ENCODE measurements around the gene PPP1R7.

The PPP1R7 gene

DNA sequence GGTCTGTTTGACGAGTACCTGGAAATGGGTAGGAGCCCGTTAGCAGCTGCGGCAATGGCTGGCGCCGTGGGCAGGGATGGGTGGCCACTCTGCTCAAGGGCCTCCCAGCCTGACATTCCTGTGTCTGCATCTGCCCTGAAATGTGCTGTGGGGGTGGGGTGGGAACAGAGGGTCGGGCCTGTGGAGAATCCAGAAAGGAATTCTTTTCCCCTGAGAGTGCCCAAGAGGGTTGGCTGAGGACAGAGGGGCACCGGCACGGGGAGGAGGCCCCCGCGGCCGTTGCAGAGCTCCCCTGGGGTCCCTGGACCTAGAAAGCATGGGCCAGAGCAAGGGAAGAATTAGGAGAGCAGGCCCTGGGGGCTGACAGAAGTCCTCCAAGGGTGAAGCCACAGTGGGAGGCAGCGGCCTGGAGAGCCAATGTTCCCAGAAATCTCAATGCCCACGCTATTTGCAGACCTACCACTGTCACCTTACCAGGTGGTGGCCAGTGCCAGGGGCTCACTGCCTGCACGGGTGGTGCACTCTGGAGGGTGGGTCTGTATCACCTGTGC lies 66.0 kb downstream of the PPP1R7 start:
- no peak for DNase-seq

DNA sequence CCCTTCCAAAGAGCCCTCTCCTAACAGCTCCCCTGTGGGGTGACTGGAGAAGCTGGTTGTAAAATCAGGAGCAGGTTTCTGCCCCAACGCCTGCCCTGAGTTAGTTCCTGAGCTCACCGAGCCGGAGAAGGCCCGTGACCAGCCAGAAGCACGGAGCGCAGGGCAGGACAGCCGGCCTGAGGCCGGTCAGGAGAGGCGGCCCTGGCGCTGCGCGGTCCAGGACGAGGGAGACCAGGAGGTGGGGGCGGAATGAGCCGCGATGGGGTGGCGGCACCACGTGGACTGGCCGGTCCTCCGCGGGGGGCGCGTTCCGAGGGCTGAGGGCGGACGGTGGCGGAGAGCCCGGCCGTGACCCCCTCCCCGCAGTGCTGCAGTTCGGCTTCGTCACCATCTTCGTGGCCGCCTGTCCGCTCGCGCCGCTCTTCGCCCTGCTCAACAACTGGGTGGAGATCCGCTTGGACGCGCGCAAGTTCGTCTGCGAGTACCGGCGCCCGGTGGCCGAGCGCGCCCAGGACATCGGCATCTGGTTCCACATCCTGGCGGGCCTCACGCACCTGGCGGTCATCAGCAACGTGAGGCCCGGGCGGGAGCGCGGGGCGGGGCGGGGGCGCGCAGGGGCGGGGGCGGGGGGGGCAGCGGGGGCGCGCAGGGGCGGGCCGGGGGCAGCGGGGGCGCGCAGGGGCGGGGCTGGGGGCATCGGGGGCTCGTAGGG lies 67.2 kb downstream of the PPP1R7 start:
- DNase-seq: peak in 4 of 5 donors; percentile 23 to 43 (median 28)

DNA sequence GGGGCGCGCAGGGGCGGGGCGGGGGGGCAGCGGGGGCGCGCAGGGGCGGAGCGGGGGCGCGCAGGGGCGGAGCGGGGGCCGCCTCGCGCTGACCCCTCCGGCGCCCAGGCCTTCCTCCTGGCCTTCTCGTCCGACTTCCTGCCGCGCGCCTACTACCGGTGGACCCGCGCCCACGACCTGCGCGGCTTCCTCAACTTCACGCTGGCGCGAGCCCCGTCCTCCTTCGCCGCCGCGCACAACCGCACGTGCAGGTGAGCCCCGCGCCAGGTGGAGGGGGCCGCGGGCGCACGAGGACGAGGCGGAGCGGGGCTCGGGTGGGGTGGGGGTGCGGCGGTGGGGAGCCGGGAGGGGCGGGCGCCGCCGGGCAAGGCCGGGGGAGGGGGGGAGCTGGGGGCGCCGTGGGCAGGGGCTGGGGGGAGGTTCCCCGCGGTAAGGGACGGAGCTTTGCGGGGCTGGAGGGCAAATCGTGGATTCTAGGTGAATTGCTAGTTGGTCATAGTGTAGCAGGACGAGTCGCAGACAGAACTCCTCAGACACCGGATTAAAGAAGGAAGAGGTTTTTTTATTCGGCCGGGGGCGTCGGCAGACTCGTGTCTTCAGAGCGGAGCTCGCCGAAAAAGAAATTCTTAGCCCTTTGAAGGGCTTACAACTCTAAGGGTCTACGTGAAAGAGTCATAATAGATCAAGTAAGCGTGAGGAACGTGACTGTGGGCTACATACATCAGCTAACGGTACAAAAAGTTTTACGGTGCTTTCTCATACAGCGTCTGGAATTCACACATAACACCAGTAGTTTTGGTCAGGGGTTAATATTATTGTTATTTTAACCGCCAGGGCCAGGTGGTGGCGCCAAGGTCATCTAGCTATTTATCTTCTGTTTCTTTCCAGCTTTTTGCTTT lies 68.1 kb downstream of the PPP1R7 start:
- DNase-seq: peak in 4 of 5 donors; percentile 25 to 52 (median 32)

DNA sequence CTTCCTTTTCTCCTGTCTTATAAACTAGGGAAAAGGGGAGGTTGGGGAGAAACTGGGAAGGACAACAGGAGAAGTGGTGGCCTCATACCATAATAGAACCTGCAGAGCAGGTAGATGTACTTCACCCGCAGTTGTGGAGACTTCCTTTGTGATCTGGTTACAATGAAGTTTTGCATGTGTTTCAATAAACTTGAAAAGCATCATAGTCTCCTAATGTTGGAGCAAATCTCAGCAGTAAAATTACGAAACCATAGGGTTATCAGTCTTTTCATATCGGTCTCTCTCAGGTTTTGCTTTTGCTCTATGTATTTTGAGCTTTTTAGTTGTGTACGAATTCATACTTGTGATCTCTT lies 68.7 kb downstream of the PPP1R7 start:
- no peak for DNase-seq

DNA sequence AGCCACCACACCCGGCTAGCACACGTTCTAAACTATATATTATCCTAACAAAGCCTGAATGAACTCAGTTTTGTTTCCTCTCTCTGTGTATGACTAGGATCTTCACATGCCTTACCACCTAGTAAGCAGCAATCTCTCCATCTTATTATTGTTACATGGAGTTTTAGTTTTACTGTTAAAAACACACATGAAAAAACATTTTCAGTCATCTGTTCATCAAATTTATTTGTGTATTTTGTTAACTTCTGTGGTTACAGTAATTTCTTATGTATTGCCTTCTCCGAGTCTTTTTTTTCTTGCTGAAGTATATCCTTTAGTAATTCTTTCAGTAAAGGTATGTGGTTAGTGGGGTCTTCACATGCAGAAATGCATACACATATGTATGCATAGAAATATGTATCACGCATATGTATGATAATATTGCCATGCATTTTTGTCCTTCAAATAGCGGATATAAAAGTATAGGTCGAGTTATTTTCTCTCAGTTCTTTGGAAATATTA lies 69.6 kb downstream of the PPP1R7 start:
- no peak for DNase-seq

DNA sequence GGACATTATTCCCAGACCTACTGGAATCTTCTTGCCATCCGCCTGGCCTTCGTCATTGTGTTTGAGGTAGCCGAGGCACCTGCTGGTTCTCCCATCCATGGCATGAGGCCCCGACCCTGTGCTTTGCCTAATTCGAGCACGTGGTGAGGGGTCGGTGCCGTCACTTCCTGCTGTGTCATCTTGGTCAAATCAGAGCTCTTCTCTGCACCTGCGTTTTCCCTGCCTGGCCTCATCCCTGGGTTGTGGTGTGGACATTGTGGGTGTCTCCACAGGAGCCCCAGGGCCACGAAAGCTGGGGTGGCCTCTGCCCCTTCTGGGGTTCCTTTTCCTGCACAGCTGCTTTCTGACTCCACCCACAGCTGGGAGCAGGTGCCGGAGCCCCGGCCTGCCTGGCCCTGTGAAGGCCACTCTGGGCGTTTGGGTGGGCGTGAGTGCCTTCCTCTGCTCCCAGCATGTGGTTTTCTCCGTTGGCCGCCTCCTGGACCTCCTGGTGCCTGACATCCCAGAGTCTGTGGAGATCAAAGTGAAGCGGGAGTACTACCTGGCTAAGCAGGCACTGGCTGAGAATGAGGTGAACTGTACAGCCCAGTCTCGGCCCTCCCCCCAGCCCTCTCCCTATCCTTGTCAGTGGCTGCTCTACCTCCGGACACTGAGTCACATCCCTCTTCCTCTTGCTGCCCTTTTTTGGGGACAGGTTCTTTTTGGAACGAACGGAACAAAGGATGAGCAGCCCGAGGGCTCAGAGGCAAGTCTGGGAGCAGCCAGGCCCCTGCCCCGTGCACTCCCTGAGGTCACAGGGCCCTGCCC lies 73.1 kb downstream of the PPP1R7 start:
- DNase-seq: no peak

DNA sequence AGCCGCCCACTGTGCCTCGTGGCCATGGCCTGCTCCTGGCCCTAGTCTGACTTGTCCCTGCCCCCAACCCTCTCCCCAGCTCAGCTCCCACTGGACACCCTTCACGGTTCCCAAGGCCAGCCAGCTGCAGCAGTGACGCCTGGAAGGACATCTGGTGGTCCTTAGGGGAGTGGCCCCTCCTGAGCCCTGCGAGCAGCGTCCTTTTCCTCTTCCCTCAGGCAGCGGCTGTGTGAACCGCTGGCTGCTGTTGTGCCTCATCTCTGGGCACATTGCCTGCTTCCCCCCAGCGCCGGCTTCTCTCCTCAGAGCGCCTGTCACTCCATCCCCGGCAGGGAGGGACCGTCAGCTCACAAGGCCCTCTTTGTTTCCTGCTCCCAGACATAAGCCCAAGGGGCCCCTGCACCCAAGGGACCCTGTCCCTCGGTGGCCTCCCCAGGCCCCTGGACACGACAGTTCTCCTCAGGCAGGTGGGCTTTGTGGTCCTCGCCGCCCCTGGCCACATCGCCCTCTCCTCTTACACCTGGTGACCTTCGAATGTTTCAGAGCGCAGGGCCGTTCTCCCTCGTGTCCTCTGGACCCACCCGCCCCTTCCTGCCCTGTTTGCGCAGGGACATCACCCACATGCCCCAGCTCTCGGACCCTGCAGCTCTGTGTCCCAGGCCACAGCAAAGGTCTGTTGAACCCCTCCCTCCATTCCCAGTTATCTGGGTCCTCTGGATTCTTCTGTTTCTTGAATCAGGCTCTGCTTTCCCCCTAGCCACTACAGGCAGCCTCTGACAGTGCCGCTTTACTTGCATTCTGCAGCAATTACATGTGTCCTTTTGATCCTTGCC lies 74.0 kb downstream of the PPP1R7 start:
- DNase-seq: no peak

DNA sequence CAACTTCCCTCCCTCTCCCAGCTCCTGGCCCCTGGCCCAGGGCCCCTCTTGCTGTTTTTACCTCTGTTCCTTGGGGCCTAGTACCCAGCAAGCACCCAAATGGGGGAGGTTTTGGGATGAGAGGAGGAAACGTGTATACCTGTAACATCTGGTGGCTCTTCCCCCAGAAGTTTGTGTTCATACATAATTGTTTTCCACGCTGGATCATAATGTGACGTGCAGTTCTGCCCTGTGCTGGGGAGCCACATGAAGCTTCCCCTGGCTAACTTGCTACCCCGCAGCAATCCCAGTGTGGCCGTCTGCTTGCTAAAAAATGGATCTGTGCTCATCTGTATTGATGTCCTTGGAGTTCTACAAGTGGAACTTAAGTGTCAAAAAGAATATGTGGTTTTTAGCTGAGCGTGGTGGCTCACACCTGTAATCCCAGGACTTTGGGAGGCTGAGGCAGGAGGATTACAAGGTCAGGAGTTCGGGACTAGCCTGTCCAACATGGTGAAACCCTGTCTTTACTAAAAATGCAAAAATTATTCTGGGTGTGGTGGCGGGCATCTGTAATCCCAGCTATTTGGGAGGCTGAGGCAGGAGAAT lies 74.7 kb downstream of the PPP1R7 start:
- no peak for DNase-seq

DNA sequence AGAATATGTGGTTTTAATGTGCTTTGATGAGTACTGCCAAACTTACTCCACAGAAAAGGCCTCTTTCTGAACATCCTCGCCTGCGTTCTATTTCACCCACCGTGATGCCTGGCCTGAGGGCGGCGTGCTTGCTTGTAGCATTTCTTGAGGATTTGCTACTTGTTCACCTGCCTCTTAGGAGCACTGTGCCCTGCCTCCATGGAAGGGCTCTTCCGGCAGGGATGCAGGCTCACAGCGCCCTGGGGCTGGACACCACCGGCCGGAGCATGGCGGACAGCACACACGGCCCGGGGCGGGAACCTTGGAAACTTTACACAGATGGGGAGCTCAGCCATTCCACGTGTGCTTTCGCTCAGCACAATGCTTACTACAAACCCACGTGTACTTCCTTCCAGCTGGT lies 75.3 kb downstream of the PPP1R7 start:
- no peak for DNase-seq

DNA sequence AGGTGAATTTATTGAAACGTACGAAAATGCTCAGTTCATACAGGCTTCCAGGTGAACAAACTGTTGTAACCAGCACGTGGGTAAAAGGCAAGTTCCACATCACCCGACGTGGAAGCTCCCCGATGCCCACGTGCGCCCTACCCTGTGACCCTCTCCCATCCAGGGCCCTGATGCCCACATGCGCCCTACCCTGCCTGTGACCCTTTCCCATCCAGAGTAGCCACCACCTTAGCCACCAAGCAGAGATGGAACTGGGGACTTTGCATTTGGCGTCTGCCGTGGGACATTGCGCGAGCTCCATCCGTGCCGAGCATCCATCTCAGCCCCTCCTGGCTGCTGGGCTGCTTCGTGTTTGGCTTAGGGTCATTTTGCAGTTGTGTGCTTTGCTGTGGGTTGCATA lies 75.7 kb downstream of the PPP1R7 start:
- DNase-seq: no peak

DNA sequence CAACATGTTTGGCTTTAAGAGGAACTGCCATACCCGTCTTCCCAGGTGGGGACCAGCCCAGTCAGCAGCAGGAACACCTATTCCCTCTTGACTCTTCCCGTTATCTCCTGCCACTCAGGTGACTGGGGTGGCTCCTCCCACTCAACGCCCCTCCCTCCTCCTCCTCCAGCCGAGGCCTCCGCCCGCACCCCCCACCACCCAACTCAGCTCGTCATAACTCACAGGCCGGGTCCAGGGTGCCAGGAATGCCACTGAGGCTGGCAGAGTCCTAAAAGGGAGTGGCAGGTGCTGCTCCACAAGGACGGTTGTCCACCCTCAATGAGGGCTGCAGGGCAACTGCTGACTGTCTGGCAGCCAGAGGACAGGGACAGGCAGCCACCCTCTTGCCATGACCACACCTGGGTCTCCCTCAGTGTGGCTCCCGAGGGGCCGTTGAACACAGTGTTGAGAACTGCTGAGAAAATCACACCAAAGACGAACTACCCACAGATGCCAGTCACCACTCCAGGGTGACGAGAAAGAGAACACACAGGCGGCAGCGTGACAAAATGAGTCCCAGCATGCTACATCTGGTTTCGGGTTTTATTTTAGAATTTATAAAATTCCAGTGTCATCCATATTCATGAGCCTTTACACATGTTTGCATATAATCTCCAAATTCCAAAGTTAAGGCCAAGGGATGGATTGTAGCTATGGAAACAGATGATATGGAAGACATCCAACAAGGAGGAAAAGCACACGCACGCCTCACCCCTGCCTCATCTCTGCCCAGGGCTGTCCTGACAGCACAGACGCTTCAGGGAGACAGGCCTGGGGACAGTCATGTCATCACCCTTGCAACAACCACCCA lies 76.7 kb downstream of the PPP1R7 start:
- no peak for DNase-seq

DNA sequence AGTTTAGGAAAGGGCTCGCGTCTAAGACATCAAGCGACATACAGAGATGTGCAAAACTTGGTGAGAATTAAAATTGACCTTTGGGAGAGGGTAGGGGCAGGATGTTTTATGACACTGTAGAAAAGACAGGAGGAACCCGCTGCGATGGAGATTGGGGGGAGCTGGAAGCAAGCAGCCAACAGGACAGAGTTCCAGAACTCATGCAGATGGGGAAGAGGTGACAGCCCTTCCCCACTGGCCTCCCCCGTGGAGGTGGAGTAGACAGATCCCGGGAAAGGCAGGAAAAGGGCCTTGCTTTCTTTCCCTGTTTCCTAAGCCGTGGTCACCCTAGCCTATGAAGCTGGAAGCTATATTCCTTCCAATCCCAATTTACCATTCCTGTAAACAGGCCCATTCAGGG lies 77.3 kb downstream of the PPP1R7 start:
- no peak for DNase-seq

DNA sequence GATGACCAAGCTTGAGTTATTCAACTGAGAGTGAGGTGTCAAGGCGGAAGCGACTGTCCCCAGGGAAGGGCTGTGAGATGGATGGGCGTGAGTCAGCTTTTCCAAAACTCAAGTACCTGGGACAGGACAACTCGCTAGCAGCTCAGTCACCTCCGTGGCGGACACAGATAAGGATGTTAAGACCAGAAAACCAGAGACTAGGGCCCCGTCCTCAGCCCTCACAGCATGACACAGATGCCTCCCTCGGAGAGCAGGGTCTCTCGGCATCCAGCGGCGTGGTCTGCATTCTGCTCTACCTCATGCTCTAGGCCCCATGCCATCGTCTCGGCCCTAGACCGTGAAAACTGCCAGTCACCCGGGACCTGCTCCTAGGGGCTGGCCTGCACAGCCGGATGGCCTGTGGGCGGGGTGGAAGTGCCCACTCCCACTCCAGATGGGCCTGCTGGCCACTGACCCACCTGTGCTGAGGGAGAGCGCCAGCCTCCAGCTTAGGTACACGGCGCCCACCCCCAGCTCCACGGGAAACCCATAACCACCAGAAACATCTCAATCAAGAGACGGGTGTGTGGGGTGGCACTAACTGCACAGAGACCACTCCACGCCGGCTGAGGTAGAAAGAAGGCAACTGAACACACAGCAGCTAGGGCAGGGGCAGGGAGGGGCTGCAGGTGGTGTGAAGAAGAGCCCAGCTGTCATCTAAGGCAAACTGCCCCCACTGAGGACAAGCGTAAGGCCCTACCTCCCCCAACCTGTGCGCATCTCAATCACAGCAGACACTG lies 78.0 kb downstream of the PPP1R7 start:
- DNase-seq: no peak

DNA sequence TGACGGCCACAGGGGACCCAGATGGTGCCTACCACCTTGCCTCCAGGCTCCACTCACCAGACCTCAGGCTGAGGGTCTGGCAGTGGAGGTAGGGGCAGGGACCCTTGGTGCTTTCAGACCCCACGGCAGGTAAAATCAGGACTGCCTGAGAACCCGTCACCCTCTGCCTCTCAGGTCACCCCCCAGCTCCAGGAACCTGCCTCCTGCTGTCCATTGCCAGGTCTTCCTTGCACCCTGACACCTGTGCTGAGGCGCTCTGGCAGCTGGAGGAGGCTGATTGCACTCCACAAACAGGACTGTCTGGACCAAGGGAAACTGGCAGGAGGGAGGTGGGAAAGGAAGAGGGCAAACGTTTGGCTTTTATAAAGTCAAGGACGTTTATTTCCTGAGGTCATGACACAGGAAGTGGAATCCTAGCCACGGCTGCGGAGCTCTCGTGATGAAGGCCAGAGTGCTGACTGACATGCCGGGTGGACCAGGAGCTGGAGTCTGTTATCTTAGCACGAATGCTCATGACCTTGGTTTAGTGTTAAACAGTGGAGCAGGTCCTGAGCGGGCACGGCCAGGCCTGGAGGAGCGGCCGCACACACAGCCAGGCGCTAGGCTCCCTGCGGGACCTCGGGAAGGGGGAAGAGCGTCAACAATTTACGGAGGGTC lies 78.7 kb downstream of the PPP1R7 start:
- DNase-seq: no peak

DNA sequence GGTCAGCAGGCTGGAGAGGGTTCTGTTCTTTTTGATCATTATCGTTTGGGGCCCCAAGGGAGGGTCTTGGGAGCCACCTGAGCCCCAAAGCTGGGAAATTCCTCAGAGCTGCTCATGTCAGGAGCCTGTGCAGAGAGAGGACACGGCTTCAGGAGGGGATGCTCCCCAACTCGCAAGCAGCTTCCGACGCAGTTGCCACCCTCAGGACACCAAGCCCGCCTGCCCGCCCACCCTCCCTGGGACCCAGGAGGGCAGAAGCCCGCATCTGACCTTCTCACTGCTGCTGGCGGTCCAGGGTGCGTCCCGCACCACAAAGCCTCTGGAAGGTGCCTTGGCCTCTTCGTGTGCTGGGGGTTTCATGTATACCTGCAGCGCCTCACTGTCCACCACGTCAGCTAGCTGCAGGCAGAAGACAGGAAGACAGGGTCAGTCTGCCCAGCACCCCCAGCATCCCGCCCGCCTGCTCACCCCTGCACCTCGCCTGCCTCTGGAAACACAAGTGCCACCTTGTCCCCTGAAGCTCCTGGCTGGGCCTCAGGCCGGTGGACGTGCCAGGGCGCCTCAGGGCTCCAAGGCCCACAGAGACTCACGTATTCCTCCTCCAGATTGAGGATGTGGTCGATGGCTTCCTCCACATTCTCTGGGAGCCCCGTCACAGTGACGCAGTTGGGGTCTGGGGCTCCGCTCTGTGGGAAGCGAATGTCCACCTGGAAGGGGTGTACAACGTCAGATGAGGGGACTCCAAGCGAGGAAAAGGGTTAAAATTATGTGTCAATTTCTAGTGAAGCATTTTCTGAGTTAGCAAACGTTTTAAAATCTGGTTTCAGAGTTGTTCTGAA lies 79.5 kb downstream of the PPP1R7 start:
- DNase-seq: no peak

DNA sequence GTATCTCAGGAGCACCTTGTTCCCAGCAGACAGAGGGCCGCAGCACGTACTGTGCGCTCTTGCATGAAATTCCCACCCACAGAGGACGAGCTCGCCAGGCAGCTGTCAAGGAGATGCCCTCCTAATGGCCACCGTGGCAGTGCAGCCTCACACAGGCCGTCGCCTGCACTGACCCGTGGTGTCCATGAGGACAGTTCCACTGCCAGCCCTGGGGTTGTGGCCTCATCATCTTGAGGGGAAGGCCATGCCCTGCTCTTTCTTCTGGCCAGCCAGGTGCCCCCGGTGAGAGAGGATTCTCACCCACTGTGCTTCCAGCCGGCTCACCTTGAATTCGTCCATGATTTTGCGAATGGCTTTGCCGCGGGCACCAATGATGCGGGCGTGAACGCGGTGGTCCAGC lies 80.2 kb downstream of the PPP1R7 start:
- DNase-seq: no peak

DNA sequence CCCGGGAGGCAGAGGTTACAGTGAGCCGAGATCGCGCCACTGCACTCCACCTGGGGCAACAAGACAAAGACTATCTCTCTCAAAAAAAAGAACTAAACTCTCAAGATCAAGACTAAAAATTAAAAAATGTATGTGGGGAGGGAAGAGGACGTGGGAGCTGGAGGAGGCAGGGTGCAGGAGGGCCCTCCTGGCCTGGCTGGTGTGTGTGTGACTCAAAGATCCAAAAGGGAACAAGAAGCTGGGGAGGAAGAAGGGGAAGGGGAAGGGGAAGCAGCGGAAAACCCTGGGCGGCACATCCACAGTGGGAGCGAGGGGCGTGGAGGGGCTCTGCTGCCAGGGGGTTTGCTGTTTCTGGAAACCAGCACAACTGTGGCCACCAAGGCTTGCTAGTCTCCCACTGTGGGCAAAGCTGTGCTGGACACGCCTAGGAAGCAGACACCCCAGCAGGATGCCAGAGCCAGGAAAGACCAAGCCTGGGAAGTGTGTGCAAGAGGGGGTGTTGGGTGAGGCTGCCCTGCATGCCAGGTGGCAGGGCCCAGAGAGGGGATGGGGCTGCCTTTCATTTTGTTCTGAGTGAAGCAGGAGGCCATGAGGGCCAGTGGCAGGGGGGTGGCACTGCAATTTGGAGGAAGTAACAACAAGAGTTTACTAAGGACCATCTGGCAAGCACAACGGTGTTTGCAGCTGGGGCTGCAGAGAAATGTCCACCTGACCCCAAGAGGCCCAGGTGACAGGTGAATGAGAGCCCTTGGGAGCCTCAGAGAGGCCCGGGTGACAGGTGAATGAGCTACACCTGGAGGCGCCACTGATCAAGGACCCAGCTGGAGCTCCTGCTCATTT lies 82.7 kb downstream of the PPP1R7 start:
- no peak for DNase-seq

Measured in T-helper 1 cell (primary cell).